DOHH2 (cell line): Measurements from ENCODE around the gene DDX1.
"Not testable (repeated sequence)": the region's sequence is repeated elsewhere in the genome, so short reads cannot be mapped to it uniquely, and the experiment has no call there.

Experiments used
- EZH2phosphoT487 ChIP-seq: fragments of 200-600 bp; sonication (generic); IDR thresholded peaks from 2 replicates; pipeline ENCODE4 v1.6.1; 2017; ENCODE audit warnings: borderline replicate concordance, mild to moderate bottlenecking, antibody characterized with exemption, low read length, moderate library complexity, mixed read lengths
- TF ChIP-seq, protein P1 (sequence below): fragments of 200-600 bp; sonication (generic); IDR thresholded peaks from one replicate; pipeline ENCODE4 v1.5.1; 2014; ENCODE audit warnings: antibody characterized with exemption, mild to moderate bottlenecking, low read depth, low read length; ENCODE audit not compliant: poor library complexity, severe bottlenecking

- TF ChIP-seq, protein P1, sequence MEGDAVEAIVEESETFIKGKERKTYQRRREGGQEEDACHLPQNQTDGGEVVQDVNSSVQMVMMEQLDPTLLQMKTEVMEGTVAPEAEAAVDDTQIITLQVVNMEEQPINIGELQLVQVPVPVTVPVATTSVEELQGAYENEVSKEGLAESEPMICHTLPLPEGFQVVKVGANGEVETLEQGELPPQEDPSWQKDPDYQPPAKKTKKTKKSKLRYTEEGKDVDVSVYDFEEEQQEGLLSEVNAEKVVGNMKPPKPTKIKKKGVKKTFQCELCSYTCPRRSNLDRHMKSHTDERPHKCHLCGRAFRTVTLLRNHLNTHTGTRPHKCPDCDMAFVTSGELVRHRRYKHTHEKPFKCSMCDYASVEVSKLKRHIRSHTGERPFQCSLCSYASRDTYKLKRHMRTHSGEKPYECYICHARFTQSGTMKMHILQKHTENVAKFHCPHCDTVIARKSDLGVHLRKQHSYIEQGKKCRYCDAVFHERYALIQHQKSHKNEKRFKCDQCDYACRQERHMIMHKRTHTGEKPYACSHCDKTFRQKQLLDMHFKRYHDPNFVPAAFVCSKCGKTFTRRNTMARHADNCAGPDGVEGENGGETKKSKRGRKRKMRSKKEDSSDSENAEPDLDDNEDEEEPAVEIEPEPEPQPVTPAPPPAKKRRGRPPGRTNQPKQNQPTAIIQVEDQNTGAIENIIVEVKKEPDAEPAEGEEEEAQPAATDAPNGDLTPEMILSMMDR, result not testable (repeated sequence)
- not testable (repeated sequence) for TF ChIP-seq EZH2phosphoT487
Observed at GRCh38 chr2:15542269-15542668, 49.4 kb upstream of the DDX1 start.
